ENCODE measurements around the gene AKNA. TPM values are rescaled to one million over a fixed set of nuclear protein-coding genes. Genes with fewer than 3 reads are reported as not detected.
"Not testable (repeated sequence)": the region's sequence is repeated elsewhere in the genome, so short reads cannot be mapped to it uniquely, and the experiment has no call there.

AKNA gene
- total and polyA plus RNA-seq, 2 experiments from 2014 or later: 6.6 to 13.8 TPM

- H3K9me3 ChIP-seq (ENCODE audit: low read depth); H3K4me2 ChIP-seq: not testable (repeated sequence)
Measured at GRCh38 chr9:114331229-114332195, 56.3 kb downstream of the AKNA start.

DNA sequence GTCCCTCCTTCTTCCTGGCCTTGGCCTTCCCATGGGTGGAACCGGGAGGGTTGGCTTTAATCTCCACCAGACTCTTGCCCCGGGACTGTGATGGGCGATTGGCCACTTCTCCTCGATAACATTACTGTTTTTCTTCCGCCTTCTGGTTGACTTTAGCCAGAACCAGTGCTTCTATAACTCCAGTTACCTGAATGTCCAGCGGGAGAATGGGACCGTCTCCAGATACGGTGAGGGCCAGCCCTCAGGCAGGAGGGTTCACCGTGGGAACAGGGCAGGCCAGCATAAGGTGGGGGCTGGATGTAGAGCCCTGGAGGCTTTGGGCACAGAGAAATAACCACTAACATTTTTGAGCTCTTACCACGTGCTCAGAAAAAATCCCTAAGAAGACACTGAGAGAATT lies 57.1 kb downstream of the AKNA start:
- no peaks in the 10 kb centered on the region for H3K27me3 ChIP-seq
- 88% methylated on average over 10 of the region's 10 CpGs for whole genome bisulfite sequencing (ENCODE audit: low lambda C conversion rate, missing lambda C conversion rate)
- H3K36me3 ChIP-seq (replicated peaks; ENCODE audit: insufficient read depth, low read depth): no peaks in the 10 kb centered on the region
- DNase-seq (ENCODE audit: low spot score): no peak
- H3K9me2 ChIP-seq (replicated peaks; ENCODE audit: insufficient read depth): no peaks in the 10 kb centered on the region
- no peak overlapping the region for H3K4me2 ChIP-seq
- H3K27ac ChIP-seq: no peak overlapping the region
- no peak overlapping the region for H2AFZ ChIP-seq
- H3K4me3 ChIP-seq: no peak overlapping the region
- H3K9me3 ChIP-seq (ENCODE audit: low read depth): no peaks in the 10 kb centered on the region
- H3K79me2 ChIP-seq: no peaks in the 10 kb centered on the region
- no peaks in the 10 kb centered on the region for H4K20me1 ChIP-seq (ENCODE audit: insufficient read depth, poor library complexity, severe bottlenecking)
- peaks cover 19% of the 10 kb centered on the region for H3K4me1 ChIP-seq (ENCODE audit: insufficient read depth)
- TF ChIP-seq CTCF (IDR thresholded peaks at IDR 0.05; ENCODE audit: poor library complexity) (no peak), EZH2phosphoT487 (IDR thresholded peaks at IDR 0.05; ENCODE audit: low read depth, severe bottlenecking, unreplicated experiment) (no peak), EZH2 (IDR thresholded peaks at IDR 0.05; ENCODE audit: borderline replicate concordance) (no peak)

More at GRCh38 chr9:114331229-114332195, 56.3 kb downstream of the AKNA start:
- peaks cover 19% of the 10 kb centered on the region for H3K4me1 ChIP-seq (ENCODE audit: insufficient read depth)
- H3K79me2 ChIP-seq; H3K36me3 ChIP-seq (replicated peaks; ENCODE audit: insufficient read depth, low read depth); H4K20me1 ChIP-seq (ENCODE audit: insufficient read depth, poor library complexity, severe bottlenecking); DNase-seq (ENCODE audit: low spot score); H2AFZ ChIP-seq; H3K27me3 ChIP-seq; H3K9me2 ChIP-seq (replicated peaks; ENCODE audit: insufficient read depth); H3K27ac ChIP-seq; H3K4me3 ChIP-seq: not testable (repeated sequence)
- whole genome bisulfite sequencing (ENCODE audit: low lambda C conversion rate, missing lambda C conversion rate): 82% methylated on average over 15 of the region's 19 CpGs

- H3K27me3 ChIP-seq; H4K20me1 ChIP-seq (ENCODE audit: insufficient read depth, poor library complexity, severe bottlenecking); DNase-seq (ENCODE audit: low spot score); H3K36me3 ChIP-seq (replicated peaks; ENCODE audit: insufficient read depth, low read depth); H2AFZ ChIP-seq; H3K9me2 ChIP-seq (replicated peaks; ENCODE audit: insufficient read depth); H3K9me3 ChIP-seq (ENCODE audit: low read depth); H3K4me3 ChIP-seq; H3K79me2 ChIP-seq: not testable (repeated sequence)
- Histone ChIP-seq H3K4me2 (peak within 1 kb of the TSS; percentile 0), H3K4me1 (ENCODE audit: insufficient read depth) (peaks cover 19% of the 10 kb centered on the region), H3K27ac (peak within 1 kb of the TSS; percentile 72)
- no CpG with 5 or more reads among the region's 10 CpGs for WGBS (ENCODE audit: low lambda C conversion rate, missing lambda C conversion rate)
Measured at GRCh38 chr9:114329625-114330022, 58.2 kb downstream of the AKNA start, which contains the start of gene ORM2. Gene ORM2 (plus strand): TSS chr9:114329869. CDS start chr9:114329905, 36 bp downstream.

DNA sequence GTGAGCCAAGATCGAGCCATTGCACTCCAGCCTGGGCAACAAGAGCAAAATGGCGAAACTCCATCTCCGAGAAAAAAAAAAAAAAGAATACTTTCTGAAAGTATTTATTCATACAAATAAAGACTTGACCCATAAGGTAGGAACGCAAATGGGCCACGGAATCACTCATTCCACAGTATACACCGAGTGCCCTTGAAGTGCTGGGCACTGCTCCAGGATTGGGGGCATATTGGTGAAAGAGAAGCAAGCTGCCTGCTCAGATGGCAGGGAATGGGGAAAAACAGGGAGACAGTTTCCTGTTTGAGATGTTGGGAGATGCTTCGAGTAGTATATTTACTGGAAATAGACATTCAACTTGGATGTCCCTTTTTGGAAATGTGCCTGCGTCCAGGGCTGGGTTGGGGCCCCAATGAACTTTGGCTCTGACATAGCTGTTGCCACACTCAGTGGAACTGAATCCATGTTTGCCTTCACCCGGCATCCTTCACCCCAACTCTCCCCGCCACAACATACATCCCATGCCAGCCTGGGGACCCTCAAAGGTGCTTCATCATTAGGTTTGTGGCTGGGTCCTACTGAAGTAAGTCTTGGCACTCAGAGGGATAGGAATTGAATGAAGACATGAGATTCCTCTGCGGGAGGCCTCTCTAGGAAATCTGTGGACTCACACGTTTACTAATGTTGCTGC lies 58.7 kb downstream of the AKNA start:
- not testable (repeated sequence) for H3K4me3 ChIP-seq; H3K79me2 ChIP-seq; H3K27me3 ChIP-seq; H3K9me2 ChIP-seq (replicated peaks; ENCODE audit: insufficient read depth); H2AFZ ChIP-seq; H3K9me3 ChIP-seq (ENCODE audit: low read depth); H4K20me1 ChIP-seq (ENCODE audit: insufficient read depth, poor library complexity, severe bottlenecking); H3K36me3 ChIP-seq (replicated peaks; ENCODE audit: insufficient read depth, low read depth)
- WGBS (ENCODE audit: low lambda C conversion rate, missing lambda C conversion rate): 91% methylated on average over 11 of the region's 12 CpGs
- Histone ChIP-seq H3K27ac (peak overlapping the region; percentile 72), H3K4me2 (peak overlapping the region; percentile 0), H3K4me1 (ENCODE audit: insufficient read depth) (peaks cover 19% of the 10 kb centered on the region)
- DNase-seq (ENCODE audit: low spot score): peak; percentile 49

DNA sequence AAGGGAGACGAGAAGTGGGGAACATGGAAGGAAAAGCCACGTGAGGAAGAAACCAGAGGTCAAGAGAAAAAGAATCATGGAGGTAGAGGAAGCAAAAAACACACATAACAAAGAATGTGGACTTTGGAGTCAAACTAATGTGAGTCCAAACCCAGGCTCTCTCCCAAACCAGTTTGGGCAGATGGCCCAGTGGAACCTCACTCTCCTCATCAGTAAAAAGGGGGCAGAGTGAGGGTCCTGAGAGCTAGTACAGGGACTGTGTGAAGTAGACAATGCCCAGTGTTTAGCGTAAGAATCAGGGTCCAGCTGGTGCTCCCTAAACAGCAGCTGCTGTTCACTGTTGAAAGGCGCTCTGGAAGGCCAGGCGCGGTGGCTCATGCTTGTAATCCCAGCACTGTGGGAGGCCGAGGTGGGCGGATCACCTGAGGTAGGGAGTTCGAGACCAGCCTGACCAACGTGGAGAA lies 59.4 kb downstream of the AKNA start:
- not testable (repeated sequence) for H3K27me3 ChIP-seq; H3K79me2 ChIP-seq; H3K36me3 ChIP-seq (replicated peaks; ENCODE audit: insufficient read depth, low read depth); H4K20me1 ChIP-seq (ENCODE audit: insufficient read depth, poor library complexity, severe bottlenecking); H3K9me3 ChIP-seq (ENCODE audit: low read depth); H3K9me2 ChIP-seq (replicated peaks; ENCODE audit: insufficient read depth); H3K4me3 ChIP-seq
- H3K4me1 ChIP-seq (ENCODE audit: insufficient read depth): peaks cover 19% of the 10 kb centered on the region
- peak overlapping the region; percentile 72 for H3K27ac ChIP-seq
- DNase-seq (ENCODE audit: low spot score): peak; percentile 64
- H2AFZ ChIP-seq: peak overlapping the region; percentile 13
- peak overlapping the region; percentile 0 for H3K4me2 ChIP-seq
- WGBS (ENCODE audit: low lambda C conversion rate, missing lambda C conversion rate): 78% methylated on average over 10 of the region's 10 CpGs

Measured in hepatocyte (in vitro differentiated cells).